Esophagus squamous epithelium (tissue), 4 donors: ENCODE data around the gene TRIM24.

Source experiments
- CTCF ChIP-seq, 6 experiments: fragments of 450-650 bp in 4 of 6; fragments of 200-600 bp in 2 of 6; sonication (generic) in 2 of 6; IDR thresholded peaks; one replicate each; pipeline ENCODE4 v1.5.1; 2016 to 2019; ENCODE audit warnings: antibody characterized with exemption in 6 of 6, mild to moderate bottlenecking in 4 of 6, moderate library complexity in 4 of 6
- POLR2A ChIP-seq, 4 donors: fragments of 450-650 bp; IDR thresholded peaks; one replicate each; pipeline ENCODE4 v1.6.1; 2017; ENCODE audit warnings: antibody characterized with exemption in 4 of 4, mild to moderate bottlenecking in 4 of 4, moderate library complexity in 3 of 4

GRCh38 chr7:138622841-138623240 is 162.8 kb downstream of the TRIM24 start:
- no peak for TF ChIP-seq POLR2A (IDR thresholded peaks at IDR 0.05)
- no peak for TF ChIP-seq CTCF (IDR thresholded peaks at IDR 0.05)
